Loucy (cell line): ENCODE measurements around the gene RAI1.
"Not testable (repeated sequence)": the region's sequence is repeated elsewhere in the genome, so short reads cannot be mapped to it uniquely, and the experiment has no call there.

ENCODE experiments used
- H2AFZ ChIP-seq: fragments of 200-600 bp; sonication (generic); 2 replicates; pipeline ENCODE4 v1.6.0; 2016; ENCODE audit warnings: antibody characterized with exemption, mild to moderate bottlenecking, low read length, moderate library complexity
- H3F3A ChIP-seq: fragments of 200-600 bp; 2 replicates; pipeline ENCODE4 v1.6.0; 2016; ENCODE audit warnings: antibody characterized with exemption, low read depth, mild to moderate bottlenecking
- H3K27me3 ChIP-seq: fragments of 200-600 bp; sonication (generic); 2 replicates; pipeline ENCODE4 v1.6.1; 2014; ENCODE audit warnings: low read length, mild to moderate bottlenecking; ENCODE audit not compliant: insufficient read depth, poor library complexity, severe bottlenecking
- H3K36me3 ChIP-seq: fragments of 200-600 bp; sonication (generic); 2 replicates; pipeline ENCODE4 v1.6.1; 2016; ENCODE audit warnings: low read length; ENCODE audit not compliant: insufficient read depth
- H3K4me1 ChIP-seq: fragments of 200-600 bp; sonication (generic); 2 replicates; pipeline ENCODE4 v1.5.1; 2014; ENCODE audit warnings: low read length, mild to moderate bottlenecking; ENCODE audit not compliant: insufficient read depth, poor library complexity, severe bottlenecking
- H3K4me2 ChIP-seq: fragments of 200-600 bp; sonication (generic); 2 replicates; pipeline ENCODE4 v1.6.0; 2014; ENCODE audit warnings: antibody characterized with exemption, low read length, low read depth, mild to moderate bottlenecking; ENCODE audit not compliant: poor library complexity, severe bottlenecking
- H3K4me3 ChIP-seq: fragments of 200-600 bp; sonication (generic); 2 replicates; pipeline ENCODE4 v1.5.1; 2014; ENCODE audit warnings: low read length, mild to moderate bottlenecking, mixed read lengths; ENCODE audit not compliant: poor library complexity, severe bottlenecking
- H3K79me2 ChIP-seq: fragments of 200-600 bp; sonication (generic); 2 replicates; pipeline ENCODE4 v1.6.1; 2014; ENCODE audit warnings: low read length; ENCODE audit not compliant: insufficient read depth
- H3K9ac ChIP-seq: fragments of 200-600 bp; sonication (generic); 2 replicates; pipeline ENCODE4 v1.6.0; 2014; ENCODE audit warnings: mild to moderate bottlenecking, low read depth, low read length, moderate library complexity; ENCODE audit not compliant: poor library complexity, severe bottlenecking
- H3K9me2 ChIP-seq: fragments of 200-600 bp; sonication (generic); replicated peaks from 2 replicates; pipeline ENCODE4 v1.6.1; 2016; ENCODE audit warnings: low read depth, low read length, mixed read lengths
- H3K9me3 ChIP-seq: fragments of 200-600 bp; sonication (generic); 2 replicates; pipeline ENCODE4 v1.6.1; 2014; ENCODE audit warnings: mild to moderate bottlenecking, antibody characterized with exemption, low read length, low read depth; ENCODE audit not compliant: insufficient read depth
- H4K20me1 ChIP-seq: fragments of 200-600 bp; sonication (generic); 2 replicates; pipeline ENCODE4 v1.6.0; 2014; ENCODE audit warnings: antibody characterized with exemption, low read length, mild to moderate bottlenecking; ENCODE audit not compliant: insufficient read depth, poor library complexity, severe bottlenecking
- CTCF ChIP-seq: fragments of 200-600 bp; sonication (generic); conservative IDR thresholded peaks from 2 replicates; pipeline ENCODE4 v1.5.1; 2014; ENCODE audit warnings: mild to moderate bottlenecking, antibody characterized with exemption, low read length
- EZH2phosphoT487 ChIP-seq: fragments of 200-600 bp; IDR thresholded peaks from 2 replicates; pipeline ENCODE4 v1.6.1; 2018; ENCODE audit warnings: antibody characterized with exemption, mild to moderate bottlenecking, moderate library complexity, borderline replicate concordance

RAI1 gene

GRCh38 chr17:17681187-17681743, at the start of gene RAI1:
Gene RAI1, plus strand, starts transcription at chr17:17681458. Its CDS starts 111,491 bp downstream, at chr17:17792949.
- no peaks in the 10 kb centered on the region for H3K36me3 ChIP-seq
- no peaks in the 10 kb centered on the region for H3K9me3 ChIP-seq
- peak within 1 kb of the TSS; percentile 51 for H2AFZ ChIP-seq
- no peaks in the 10 kb centered on the region for H3K9me2 ChIP-seq
- H3K9ac ChIP-seq: peak within 1 kb of the TSS; percentile 97
- H3K4me1 ChIP-seq: peaks cover 44% of the 10 kb centered on the region
- peak within 1 kb of the TSS; percentile 90 for H3K4me3 ChIP-seq
- H3K4me2 ChIP-seq: peak within 1 kb of the TSS; percentile 96
- no peak for TF ChIP-seq EZH2phosphoT487
- TF ChIP-seq CTCF: peak; percentile 49
- peaks cover 47% of the 10 kb centered on the region for H3K79me2 ChIP-seq
- peaks cover 34% of the 10 kb centered on the region for H4K20me1 ChIP-seq
- H3F3A ChIP-seq: no peaks in the 10 kb centered on the region
- H3K27me3 ChIP-seq: peaks cover 10% of the 10 kb centered on the region

- not testable (repeated sequence) for H3K4me2 ChIP-seq, H3K27me3 ChIP-seq, H3K79me2 ChIP-seq, H4K20me1 ChIP-seq, H3K9ac ChIP-seq, H3K36me3 ChIP-seq, H3K4me1 ChIP-seq, H3F3A ChIP-seq, H2AFZ ChIP-seq, H3K4me3 ChIP-seq, H3K9me2 ChIP-seq, H3K9me3 ChIP-seq
Measured at GRCh38 chr17:17632690-17633089, 48.6 kb upstream of the RAI1 start.

GRCh38 chr17:17633310-17633709, 47.9 kb upstream of the RAI1 start:
- Histone ChIP-seq H3F3A (no peaks in the 10 kb centered on the region), H3K4me1 (no peaks in the 10 kb centered on the region), H2AFZ (no peak overlapping the region), H3K9me2 (no peaks in the 10 kb centered on the region), H3K9me3 (no peaks in the 10 kb centered on the region), H3K36me3 (no peaks in the 10 kb centered on the region), H3K79me2 (no peaks in the 10 kb centered on the region), H3K4me2 (no peak overlapping the region), H3K9ac (no peak overlapping the region), H4K20me1 (no peaks in the 10 kb centered on the region), H3K4me3 (no peak overlapping the region), H3K27me3 (no peaks in the 10 kb centered on the region)
- no peak for TF ChIP-seq CTCF
- TF ChIP-seq EZH2phosphoT487: no peak

- H3K9ac ChIP-seq: no peak overlapping the region
- H4K20me1 ChIP-seq: no peaks in the 10 kb centered on the region
- no peaks in the 10 kb centered on the region for H3K79me2 ChIP-seq
- no peaks in the 10 kb centered on the region for H3K4me1 ChIP-seq
- no peaks in the 10 kb centered on the region for H3K9me3 ChIP-seq
- TF ChIP-seq EZH2phosphoT487 (no peak), CTCF (no peak)
- H3K27me3 ChIP-seq: no peaks in the 10 kb centered on the region
- no peaks in the 10 kb centered on the region for H3F3A ChIP-seq
- H3K4me3 ChIP-seq: no peak overlapping the region
- no peaks in the 10 kb centered on the region for H3K9me2 ChIP-seq
- no peaks in the 10 kb centered on the region for H3K36me3 ChIP-seq
- H3K4me2 ChIP-seq: no peak overlapping the region
- H2AFZ ChIP-seq: no peak overlapping the region
Measured at GRCh38 chr17:17635126-17635525, 46.1 kb upstream of the RAI1 start.

GRCh38 chr17:17635537-17636271, 45.6 kb upstream of the RAI1 start:
- H3K36me3 ChIP-seq, H3K4me3 ChIP-seq, H3K9me3 ChIP-seq, H3K27me3 ChIP-seq, H2AFZ ChIP-seq, H3K4me1 ChIP-seq, H3K9ac ChIP-seq, H4K20me1 ChIP-seq, H3K4me2 ChIP-seq, H3F3A ChIP-seq, H3K79me2 ChIP-seq, H3K9me2 ChIP-seq: not testable (repeated sequence)
